NCI-H460 (cell line): Measurements from ENCODE around the gene GM2A. TPM values are rescaled to one million over a fixed set of nuclear protein-coding genes. Genes with fewer than 3 reads are reported as not detected.
A peak's percentile ranks its signal among the peaks of the same experiment; 100 is the strongest.

ENCODE experiments used
- DNase-seq: peaks from one replicate; pipeline ENCODE4 v3.0.0-alpha.2; 2016; ENCODE audit warnings: low read depth; ENCODE audit errors: extremely low read depth
- total RNA-seq: library from RNA; depleted of rRNA; stranded (reverse); fragments of >200 nt; shearing (Covaris generic); gene quantifications from 2 replicates; pipeline ENCODE4 v1.2.3, GENCODE V29; 2014; rRNA removed

GM2A gene
- total RNA-seq, 1 experiment from 2014 or later = 23.2 TPM

GRCh38 chr5:151318850-151319732 is 66.1 kb downstream of the GM2A start:
- peak; percentile 15 for DNase-seq

Other genes with a start within 250 kb of the GM2A start
- 47.7 and 48.8 TPM in 2 replicates for gene GPX3, start 232.6 kb upstream of the GM2A start, total RNA-seq
- gene TNIP1, start 172.2 kb upstream of the GM2A start, total RNA-seq = 44.0 and 48.3 TPM in 2 replicates
- gene ANXA6, start 95.4 kb upstream of the GM2A start, total RNA-seq = 26.0 and 30.6 TPM in 2 replicates
- 1.2 and 1.9 TPM in 2 replicates for gene CCDC69, start 29.1 kb upstream of the GM2A start, total RNA-seq
- gene SLC36A3, start 50.6 kb downstream of the GM2A start, total RNA-seq = not detected in 2 replicates
- not detected in 2 replicates for gene SLC36A2, start 94.4 kb downstream of the GM2A start, total RNA-seq
- gene SLC36A1, start 194.4 kb downstream of the GM2A start, total RNA-seq = 9.3 and 9.6 TPM in 2 replicates